ENCODE data around the gene NOSTRIN.

NOSTRIN gene

DNA sequence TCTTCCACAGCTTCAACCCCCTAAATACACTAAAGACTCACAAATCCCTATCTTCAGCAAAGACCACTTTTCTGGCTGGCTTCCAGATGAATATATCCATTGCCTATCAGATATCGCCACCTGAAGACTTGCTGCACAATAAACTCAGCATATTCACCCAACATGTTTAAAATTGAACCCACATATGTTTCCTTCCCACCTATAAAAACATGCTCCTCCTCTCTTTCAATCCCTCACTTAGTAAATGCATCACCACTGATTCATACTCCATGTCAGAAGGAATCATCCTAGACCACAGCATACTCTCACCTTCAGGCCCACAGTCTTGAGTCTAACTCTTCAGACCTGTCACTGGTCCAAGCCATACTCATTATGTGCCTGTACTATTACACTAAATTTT, 82.5 kb downstream of the NOSTRIN start:
- no peak for DNase-seq (ENCODE audit: low read depth)
- H3K4me3 ChIP-seq (ENCODE audit: low read depth, low read length) = no peak overlapping the region
- TF ChIP-seq POLR2A (IDR thresholded peaks at IDR 0.05; ENCODE audit: extremely low read depth, insufficient read length) (no peak), MYC (IDR thresholded peaks at IDR 0.05; ENCODE audit: low read depth, low read length) (no peak)
- TF ChIP-seq, protein P1, sequence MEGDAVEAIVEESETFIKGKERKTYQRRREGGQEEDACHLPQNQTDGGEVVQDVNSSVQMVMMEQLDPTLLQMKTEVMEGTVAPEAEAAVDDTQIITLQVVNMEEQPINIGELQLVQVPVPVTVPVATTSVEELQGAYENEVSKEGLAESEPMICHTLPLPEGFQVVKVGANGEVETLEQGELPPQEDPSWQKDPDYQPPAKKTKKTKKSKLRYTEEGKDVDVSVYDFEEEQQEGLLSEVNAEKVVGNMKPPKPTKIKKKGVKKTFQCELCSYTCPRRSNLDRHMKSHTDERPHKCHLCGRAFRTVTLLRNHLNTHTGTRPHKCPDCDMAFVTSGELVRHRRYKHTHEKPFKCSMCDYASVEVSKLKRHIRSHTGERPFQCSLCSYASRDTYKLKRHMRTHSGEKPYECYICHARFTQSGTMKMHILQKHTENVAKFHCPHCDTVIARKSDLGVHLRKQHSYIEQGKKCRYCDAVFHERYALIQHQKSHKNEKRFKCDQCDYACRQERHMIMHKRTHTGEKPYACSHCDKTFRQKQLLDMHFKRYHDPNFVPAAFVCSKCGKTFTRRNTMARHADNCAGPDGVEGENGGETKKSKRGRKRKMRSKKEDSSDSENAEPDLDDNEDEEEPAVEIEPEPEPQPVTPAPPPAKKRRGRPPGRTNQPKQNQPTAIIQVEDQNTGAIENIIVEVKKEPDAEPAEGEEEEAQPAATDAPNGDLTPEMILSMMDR (IDR thresholded peaks at IDR 0.05; ENCODE audit: low read depth, low read length) = no peak
- TF ChIP-seq, protein P2, sequence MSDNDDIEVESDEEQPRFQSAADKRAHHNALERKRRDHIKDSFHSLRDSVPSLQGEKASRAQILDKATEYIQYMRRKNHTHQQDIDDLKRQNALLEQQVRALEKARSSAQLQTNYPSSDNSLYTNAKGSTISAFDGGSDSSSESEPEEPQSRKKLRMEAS (IDR thresholded peaks at IDR 0.05; ENCODE audit: low read depth, low read length) = no peak

DNA sequence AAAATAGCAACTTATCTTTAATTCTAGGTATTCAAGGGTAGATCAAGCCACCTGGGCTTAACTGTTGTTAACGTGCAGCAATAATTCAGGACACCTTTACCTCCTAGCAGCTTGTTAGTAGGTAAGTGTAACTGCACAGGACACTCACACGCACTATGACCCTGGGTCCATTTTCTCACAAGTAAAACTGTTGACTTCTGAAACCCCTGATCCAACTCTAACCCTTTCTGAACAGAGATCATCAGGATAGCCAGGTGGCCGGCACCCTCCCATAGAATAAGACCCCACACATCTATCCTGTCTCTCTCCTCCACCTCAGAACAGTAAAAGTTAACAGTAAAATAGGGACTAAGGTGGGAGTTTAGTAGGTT, 87.2 kb downstream of the NOSTRIN start:
- peak overlapping the region; percentile 94 for H3K4me3 ChIP-seq (ENCODE audit: low read depth, low read length)
- TF ChIP-seq, protein P1 (IDR thresholded peaks at IDR 0.05; ENCODE audit: low read depth, low read length) = no peak
- TF ChIP-seq, protein P2 (IDR thresholded peaks at IDR 0.05; ENCODE audit: low read depth, low read length) = no peak
- TF ChIP-seq POLR2A (IDR thresholded peaks at IDR 0.05; ENCODE audit: extremely low read depth, insufficient read length) (no peak), MYC (IDR thresholded peaks at IDR 0.05; ENCODE audit: low read depth, low read length) (no peak)
- peak; percentile 31 for DNase-seq (ENCODE audit: low read depth)

DNA sequence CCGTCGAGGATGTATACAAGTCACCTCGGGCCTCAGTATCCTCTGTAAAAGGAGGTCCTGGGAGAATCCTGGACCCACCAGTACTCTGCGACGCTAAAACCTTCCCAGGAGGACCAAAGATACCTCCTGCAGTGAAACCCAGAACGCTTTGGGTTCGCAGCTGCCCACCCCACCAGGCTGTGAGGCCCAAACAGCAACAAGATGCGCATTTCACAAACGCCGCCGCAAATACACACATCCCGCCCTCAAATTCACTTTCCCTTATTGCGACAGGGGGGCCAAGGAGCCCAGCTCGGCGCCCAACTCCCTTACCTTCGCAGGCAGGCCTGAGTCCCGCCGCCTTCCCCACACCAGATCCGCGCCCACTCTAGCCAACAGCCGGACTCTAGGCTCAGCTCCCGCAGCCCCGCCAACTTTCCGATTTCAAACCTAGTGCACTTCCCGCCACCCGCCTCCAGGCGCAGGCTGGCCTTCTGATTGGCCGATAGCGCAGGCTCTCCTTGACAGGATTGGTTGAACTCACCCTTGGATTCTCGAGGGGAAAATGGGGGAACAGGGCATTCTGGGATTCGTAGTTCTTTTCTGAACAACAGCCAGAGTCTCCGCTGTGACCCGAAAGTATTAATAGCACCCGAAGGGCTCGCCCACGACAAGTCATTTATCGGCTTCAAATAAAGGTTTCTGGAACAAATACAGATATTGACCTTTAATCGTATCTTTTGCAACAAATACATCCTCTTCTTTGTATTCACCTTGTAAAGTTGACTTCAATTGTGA, 87.8 kb downstream of the NOSTRIN start, which contains the start of gene SPC25:
SPC25 (minus strand) TSS at position 425 of the 777 bp plus-strand sequence. CDS start 911 bp downstream, outside the sequence.
- peak within 1 kb of the TSS; percentile 94 for H3K4me3 ChIP-seq (ENCODE audit: low read depth, low read length)
- DNase-seq (ENCODE audit: low read depth) = peak; percentile 96
- TF ChIP-seq, protein P1 (IDR thresholded peaks at IDR 0.05; ENCODE audit: low read depth, low read length) = no peak
- TF ChIP-seq MYC (IDR thresholded peaks at IDR 0.05; ENCODE audit: low read depth, low read length) (peak; percentile 38; the same call in 1 of the 2 replicates), POLR2A (IDR thresholded peaks at IDR 0.05; ENCODE audit: extremely low read depth, insufficient read length) (peak; percentile 52)
- TF ChIP-seq, protein P2 (IDR thresholded peaks at IDR 0.05; ENCODE audit: low read depth, low read length) = peak; percentile 26; the same call in 1 of the 2 replicates

DNA sequence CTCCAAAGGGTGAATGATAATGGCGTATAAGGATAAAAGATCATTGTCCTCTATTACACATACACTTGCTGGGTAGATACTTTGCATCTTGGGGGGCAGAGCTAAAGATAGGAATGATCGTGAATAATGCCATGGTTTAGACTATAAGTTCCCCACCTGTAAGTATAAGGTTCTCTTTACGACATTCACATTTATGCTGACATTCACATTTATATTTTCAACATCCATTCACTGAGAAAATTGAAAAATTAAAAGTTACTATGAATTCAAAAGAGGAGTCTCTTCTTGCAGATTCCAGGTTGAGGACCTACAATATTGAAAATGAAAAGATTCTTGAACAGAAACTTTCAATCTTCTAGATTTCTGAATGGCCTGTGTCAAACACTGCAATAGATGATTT, 89.9 kb downstream of the NOSTRIN start:
- TF ChIP-seq POLR2A (IDR thresholded peaks at IDR 0.05; ENCODE audit: extremely low read depth, insufficient read length) (no peak), MYC (IDR thresholded peaks at IDR 0.05; ENCODE audit: low read depth, low read length) (no peak)
- TF ChIP-seq, protein P1 (IDR thresholded peaks at IDR 0.05; ENCODE audit: low read depth, low read length) = no peak
- TF ChIP-seq, protein P2 (IDR thresholded peaks at IDR 0.05; ENCODE audit: low read depth, low read length) = no peak
- no peak overlapping the region for H3K4me3 ChIP-seq (ENCODE audit: low read depth, low read length)
- DNase-seq (ENCODE audit: low read depth) = no peak

DNA sequence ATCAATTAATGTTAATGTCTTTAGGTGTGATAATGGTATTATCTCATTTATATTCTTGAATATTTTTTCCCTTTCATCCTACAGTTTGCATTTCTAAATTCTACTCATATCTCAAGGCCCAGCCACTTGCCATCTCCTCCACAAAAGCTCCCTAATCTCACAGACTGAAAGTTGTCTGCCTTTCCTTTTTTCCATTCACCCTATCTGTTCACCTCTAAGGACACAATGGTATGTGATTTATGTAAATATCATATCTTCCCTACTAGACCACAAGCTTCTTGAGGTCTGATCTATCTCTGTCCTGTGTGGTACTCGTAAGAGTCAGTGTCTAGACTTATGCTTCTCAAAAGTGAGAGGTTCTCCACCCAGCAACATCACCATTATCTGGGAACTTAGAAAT, 91.7 kb downstream of the NOSTRIN start:
- no peak for DNase-seq (ENCODE audit: low read depth)
- TF ChIP-seq, protein P1 (IDR thresholded peaks at IDR 0.05; ENCODE audit: low read depth, low read length) = no peak
- TF ChIP-seq MYC (IDR thresholded peaks at IDR 0.05; ENCODE audit: low read depth, low read length) (no peak), POLR2A (IDR thresholded peaks at IDR 0.05; ENCODE audit: extremely low read depth, insufficient read length) (no peak)
- TF ChIP-seq, protein P2 (IDR thresholded peaks at IDR 0.05; ENCODE audit: low read depth, low read length) = no peak
- H3K4me3 ChIP-seq (ENCODE audit: low read depth, low read length) = no peak overlapping the region
